ENCODE results near the gene ELMOD1. TPM values are rescaled to one million over a fixed set of nuclear protein-coding genes. Genes with fewer than 3 reads are reported as not detected.

Gene ELMOD1
- total RNA-seq, 2 experiments from 2014 or later: not detected

DNA sequence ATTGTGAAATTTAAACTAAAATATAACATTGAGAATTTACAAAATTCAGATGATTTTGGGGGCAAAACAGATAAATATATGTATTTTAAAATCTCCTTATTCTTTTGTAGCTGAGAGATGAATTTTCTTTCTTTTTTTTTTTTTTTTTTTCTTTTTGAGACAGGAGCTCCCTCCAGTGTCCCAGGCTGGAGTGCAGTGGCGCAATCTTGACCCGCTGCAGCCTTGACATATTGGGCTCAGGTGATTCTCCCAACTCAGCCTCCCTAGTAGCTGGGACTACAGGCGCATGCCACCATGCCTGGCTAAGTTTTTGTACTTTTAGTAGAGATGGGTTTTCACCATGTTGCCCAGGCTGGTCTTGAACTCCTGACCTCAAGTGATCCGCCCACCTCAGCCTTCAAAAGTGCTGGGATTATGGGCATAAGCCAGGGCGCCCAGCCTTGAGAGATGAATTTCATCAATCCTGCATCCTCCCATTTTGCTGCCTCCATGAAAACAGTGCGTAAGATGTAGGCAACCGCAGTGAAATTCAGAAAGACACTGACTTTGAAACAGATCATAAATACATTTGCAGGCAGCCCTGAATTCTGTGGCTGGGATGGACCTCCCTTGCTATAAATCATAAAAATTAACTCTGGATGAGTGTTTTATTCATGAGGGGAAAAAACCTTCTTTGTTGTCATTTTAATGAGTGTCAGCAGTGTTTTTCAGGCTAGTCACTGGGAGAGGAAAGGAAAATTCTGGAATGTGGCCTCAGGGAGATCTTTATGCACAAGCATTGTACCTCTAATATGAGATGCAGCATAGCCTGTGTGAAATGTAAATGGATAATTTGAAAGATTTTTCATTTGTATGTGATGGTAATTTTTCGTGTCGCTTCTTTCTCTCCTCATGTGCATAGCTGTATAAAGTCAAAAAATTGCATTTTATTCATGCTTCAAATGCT is 14.4 kb downstream of the ELMOD1 start:
- Histone ChIP-seq H2AFZ (ENCODE audit: low read length) (no peak overlapping the region), H3K27ac (ENCODE audit: low read depth, low read length, poor library complexity, severe bottlenecking) (no peak overlapping the region), H3K36me3 (ENCODE audit: insufficient read depth, low read length) (no peaks in the 10 kb centered on the region), H3K4me1 (ENCODE audit: insufficient read depth, low read length, poor library complexity, severe bottlenecking) (no peaks in the 10 kb centered on the region), H3K4me2 (ENCODE audit: low read length) (no peak overlapping the region), H3K9me3 (ENCODE audit: low read length) (no peaks in the 10 kb centered on the region), H4K20me1 (ENCODE audit: insufficient read depth, low read length) (no peaks in the 10 kb centered on the region), H3K4me3 (ENCODE audit: low read depth, low read length, poor library complexity, severe bottlenecking) (no peak overlapping the region), H3K79me2 (ENCODE audit: insufficient read depth, low read depth, low read length) (no peaks in the 10 kb centered on the region), H3K9me2 (ENCODE audit: insufficient read depth, low read length) (no peaks in the 10 kb centered on the region)
- ChIA-PET CTCF (ENCODE audit: unreplicated experiment) (no interaction called here), POLR2A (interaction anchor here (0.6 to 0.7 kb wide), 2 partner anchors 50 to 407 kb away, joined by 3 read pairs; no protein-coding TSS in a partner anchor)
- BruUV-seq (replicated peaks): no TSS peak
- DNase-seq (ENCODE audit: low spot score): no peak
- intact Hi-C loops (cut with micrococcal nuclease; ENCODE audit: unreplicated experiment): loop anchor here (2.0 to 5.0 kb wide), 2 partner anchors 43 to 57 kb away; no protein-coding TSS in a partner anchor
- TF ChIP-seq CTCF (conservative IDR thresholded peaks at IDR 0.05; ENCODE audit: low read length): 0 out of 2 replicates have a peak, but pooled peaks have one; percentile 24
- TF ChIP-seq EZH2phosphoT487 (IDR thresholded peaks at IDR 0.05; ENCODE audit: borderline replicate concordance, low read depth, low read length): no peak

DNA sequence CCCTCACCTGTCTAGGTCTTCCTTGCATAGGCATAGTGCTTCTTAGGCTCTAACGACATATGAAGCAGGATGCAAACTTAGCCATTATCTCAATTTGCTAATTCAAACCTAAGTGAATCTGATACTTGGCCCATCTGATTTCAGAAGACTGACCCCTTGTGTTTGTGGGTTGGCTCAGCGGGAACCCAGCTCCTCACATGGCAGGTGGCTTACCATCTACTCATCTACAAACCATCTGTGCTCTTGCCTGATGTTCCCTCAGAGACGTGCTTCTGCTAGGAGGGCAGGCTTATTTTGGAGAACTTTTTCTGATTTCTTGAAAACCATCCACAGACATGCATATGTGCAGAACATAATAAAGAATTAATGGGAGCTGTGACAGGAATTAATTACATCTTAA is 15.2 kb downstream of the ELMOD1 start:
- POLR2A ChIA-PET: no interaction called here
- Histone ChIP-seq H3K27ac (ENCODE audit: low read depth, low read length, poor library complexity, severe bottlenecking) (no peak overlapping the region), H3K4me1 (ENCODE audit: insufficient read depth, low read length, poor library complexity, severe bottlenecking) (no peaks in the 10 kb centered on the region), H3K9me3 (ENCODE audit: low read length) (no peaks in the 10 kb centered on the region), H2AFZ (ENCODE audit: low read length) (no peak overlapping the region), H3K79me2 (ENCODE audit: insufficient read depth, low read depth, low read length) (no peaks in the 10 kb centered on the region), H4K20me1 (ENCODE audit: insufficient read depth, low read length) (no peaks in the 10 kb centered on the region), H3K4me2 (ENCODE audit: low read length) (no peak overlapping the region), H3K9me2 (ENCODE audit: insufficient read depth, low read length) (no peaks in the 10 kb centered on the region), H3K36me3 (ENCODE audit: insufficient read depth, low read length) (no peaks in the 10 kb centered on the region), H3K4me3 (ENCODE audit: low read depth, low read length, poor library complexity, severe bottlenecking) (no peak overlapping the region)
- TF ChIP-seq EZH2phosphoT487 (IDR thresholded peaks at IDR 0.05; ENCODE audit: borderline replicate concordance, low read depth, low read length) (no peak), CTCF (conservative IDR thresholded peaks at IDR 0.05; ENCODE audit: low read length) (peak; percentile 48)
- CTCF ChIA-PET (ENCODE audit: unreplicated experiment): no interaction called here
- no peak for DNase-seq (ENCODE audit: low spot score)
- no TSS peak for BruUV-seq (replicated peaks)
- intact Hi-C loops (cut with micrococcal nuclease; ENCODE audit: unreplicated experiment): loop anchor here (5.0 kb wide), 1 partner anchor 44 kb away; no protein-coding TSS in a partner anchor

DNA sequence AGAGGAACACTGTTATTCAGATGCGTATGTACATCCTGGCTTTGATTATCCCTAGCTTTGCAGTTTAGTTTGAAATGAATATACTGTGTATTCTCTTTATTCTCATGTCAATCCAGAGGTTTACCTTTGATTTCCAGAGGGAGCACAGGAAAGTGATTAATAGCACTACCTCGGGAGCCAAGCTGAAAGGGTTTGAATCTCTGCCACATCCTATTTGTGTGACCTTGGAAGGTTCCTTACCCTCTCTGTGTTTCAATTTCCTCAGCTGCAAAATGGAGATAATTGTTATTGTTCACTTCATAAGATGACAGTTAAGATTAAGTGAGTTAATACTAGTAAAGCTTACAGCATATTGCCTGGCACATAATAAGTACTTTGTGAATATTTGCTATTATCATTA is 17.9 kb downstream of the ELMOD1 start:
- intact Hi-C loops (cut with micrococcal nuclease; ENCODE audit: unreplicated experiment): loop anchor here (5.0 kb wide), 1 partner anchor 47 kb away; no protein-coding TSS in a partner anchor
- no TSS peak for BruUV-seq (replicated peaks)
- no peak overlapping the region for H2AFZ ChIP-seq (ENCODE audit: low read length)

More for the DNA sequence above, 17.9 kb downstream of the ELMOD1 start:
- Histone ChIP-seq H4K20me1 (ENCODE audit: insufficient read depth, low read length) (no peaks in the 10 kb centered on the region), H3K79me2 (ENCODE audit: insufficient read depth, low read depth, low read length) (no peaks in the 10 kb centered on the region), H3K4me1 (ENCODE audit: insufficient read depth, low read length, poor library complexity, severe bottlenecking) (no peaks in the 10 kb centered on the region), H3K36me3 (ENCODE audit: insufficient read depth, low read length) (no peaks in the 10 kb centered on the region), H3K9me3 (ENCODE audit: low read length) (no peaks in the 10 kb centered on the region), H3K27ac (ENCODE audit: low read depth, low read length, poor library complexity, severe bottlenecking) (no peak overlapping the region), H3K4me3 (ENCODE audit: low read depth, low read length, poor library complexity, severe bottlenecking) (no peak overlapping the region), H3K4me2 (ENCODE audit: low read length) (no peak overlapping the region), H3K9me2 (ENCODE audit: insufficient read depth, low read length) (no peaks in the 10 kb centered on the region)
- DNase-seq (ENCODE audit: low spot score): no peak
- ChIA-PET CTCF (ENCODE audit: unreplicated experiment) (no interaction called here), POLR2A (interaction anchor here (0.6 kb wide), 1 partner anchor 60 kb away, joined by 3 read pairs; no protein-coding TSS in a partner anchor)
- TF ChIP-seq EZH2phosphoT487 (IDR thresholded peaks at IDR 0.05; ENCODE audit: borderline replicate concordance, low read depth, low read length) (no peak), CTCF (conservative IDR thresholded peaks at IDR 0.05; ENCODE audit: low read length) (no peak)

All from OCI-LY7 (cell line).